ENCODE results near the gene KPNB1. TPM values are rescaled to one million over a fixed set of nuclear protein-coding genes. Genes with fewer than 3 reads are reported as not detected.

Gene KPNB1
- total RNA-seq, 1 experiment from 2014 or later = 967 TPM

DNA sequence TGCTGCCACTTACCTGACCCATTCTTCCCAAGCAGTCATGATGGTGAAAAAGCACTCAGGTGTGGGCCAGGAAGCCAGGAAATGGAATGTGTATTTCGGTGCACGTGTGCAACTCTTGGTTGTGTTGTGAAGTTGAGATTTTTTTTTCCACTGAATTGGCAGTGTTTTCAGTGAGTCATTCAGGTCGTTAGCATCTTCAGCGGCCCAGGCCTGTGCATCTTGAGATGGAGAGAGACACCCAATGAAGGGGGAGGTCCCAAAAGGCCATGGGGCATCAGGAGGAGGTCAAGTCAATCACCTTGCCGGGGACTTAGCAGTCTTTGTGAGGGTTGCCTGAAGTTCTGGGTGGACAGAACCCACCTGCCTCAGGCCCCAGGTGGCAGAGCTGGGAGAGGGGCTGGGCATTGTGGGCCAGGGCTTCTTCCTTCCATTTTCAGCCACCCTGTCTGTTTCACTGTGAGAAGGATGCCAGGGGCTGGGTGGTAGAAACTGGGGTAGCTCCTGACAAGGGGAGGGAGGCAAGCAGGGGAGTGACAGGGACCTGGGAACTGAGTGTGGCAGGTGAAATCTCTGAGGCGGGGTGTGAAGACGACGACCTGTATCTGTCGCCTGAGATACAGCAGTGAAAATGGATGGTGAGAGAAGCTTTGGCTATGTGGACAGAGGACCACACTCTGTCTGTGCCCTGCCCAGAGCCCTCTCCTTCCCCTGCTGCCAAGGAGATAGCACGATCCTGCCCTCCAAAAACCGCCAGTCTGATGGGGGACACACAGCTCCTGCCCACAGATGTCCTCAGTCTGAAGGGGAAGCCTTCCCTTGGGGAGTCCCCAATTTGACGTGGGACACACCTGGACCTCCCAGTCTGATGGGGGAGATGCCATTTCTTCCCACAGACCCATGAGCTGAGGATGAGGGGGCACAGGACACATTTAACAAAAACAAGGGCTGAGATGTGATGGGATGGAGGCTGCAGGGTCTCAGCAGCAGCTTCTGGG lies 56.1 kb downstream of the KPNB1 start:
- no peaks in the 10 kb centered on the region for H3K36me3 Mint-ChIP-seq (ENCODE audit: insufficient read depth, unreplicated experiment)
- H3K9me3 ChIP-seq = no peaks in the 10 kb centered on the region
- H3K4me3 Mint-ChIP-seq (ENCODE audit: unreplicated experiment) = no peak overlapping the region
- no TSS peak for BruUV-seq (replicated peaks)
- H3K9me3 Mint-ChIP-seq (ENCODE audit: unreplicated experiment) = no peaks in the 10 kb centered on the region
- 0 out of 2 replicates have a peak, but pooled peaks cover 1% of the 10 kb centered on the region for H3K36me3 ChIP-seq (ENCODE audit: control insufficient read depth, insufficient read depth, low read length)
- ChIA-PET POLR2A (no interaction called here), CTCF (interaction anchor here (1.3 kb wide), 1 partner anchor 9 kb away, joined by 4 read pairs; no protein-coding TSS in a partner anchor)
- no peaks in the 10 kb centered on the region for H3K4me1 ChIP-seq
- TF ChIP-seq, protein P1, sequence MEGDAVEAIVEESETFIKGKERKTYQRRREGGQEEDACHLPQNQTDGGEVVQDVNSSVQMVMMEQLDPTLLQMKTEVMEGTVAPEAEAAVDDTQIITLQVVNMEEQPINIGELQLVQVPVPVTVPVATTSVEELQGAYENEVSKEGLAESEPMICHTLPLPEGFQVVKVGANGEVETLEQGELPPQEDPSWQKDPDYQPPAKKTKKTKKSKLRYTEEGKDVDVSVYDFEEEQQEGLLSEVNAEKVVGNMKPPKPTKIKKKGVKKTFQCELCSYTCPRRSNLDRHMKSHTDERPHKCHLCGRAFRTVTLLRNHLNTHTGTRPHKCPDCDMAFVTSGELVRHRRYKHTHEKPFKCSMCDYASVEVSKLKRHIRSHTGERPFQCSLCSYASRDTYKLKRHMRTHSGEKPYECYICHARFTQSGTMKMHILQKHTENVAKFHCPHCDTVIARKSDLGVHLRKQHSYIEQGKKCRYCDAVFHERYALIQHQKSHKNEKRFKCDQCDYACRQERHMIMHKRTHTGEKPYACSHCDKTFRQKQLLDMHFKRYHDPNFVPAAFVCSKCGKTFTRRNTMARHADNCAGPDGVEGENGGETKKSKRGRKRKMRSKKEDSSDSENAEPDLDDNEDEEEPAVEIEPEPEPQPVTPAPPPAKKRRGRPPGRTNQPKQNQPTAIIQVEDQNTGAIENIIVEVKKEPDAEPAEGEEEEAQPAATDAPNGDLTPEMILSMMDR (IDR thresholded peaks at IDR 0.05; ENCODE audit: insufficient read depth in 1 of 2, low read depth in 1 of 2, low read length in 1 of 2, severe bottlenecking in 1 of 2, unreplicated experiment in 1 of 2) = no peak
- no peaks in the 10 kb centered on the region for H3K27me3 ChIP-seq (replicated peaks; ENCODE audit: control insufficient read depth, insufficient read depth, low read length)
- H3K4me1 Mint-ChIP-seq (ENCODE audit: low read depth, unreplicated experiment) = no peaks in the 10 kb centered on the region
- no peaks in the 10 kb centered on the region for H3K27me3 Mint-ChIP-seq (ENCODE audit: insufficient read depth, unreplicated experiment)
- H3K27ac Mint-ChIP-seq (ENCODE audit: unreplicated experiment) = no peak overlapping the region
- no peak overlapping the region for H3K4me3 ChIP-seq (ENCODE audit: low read depth, low read length)
- no peak for DNase-seq
- intact Hi-C loops (cut with micrococcal nuclease; ENCODE audit: unreplicated experiment) = no loop called here

DNA sequence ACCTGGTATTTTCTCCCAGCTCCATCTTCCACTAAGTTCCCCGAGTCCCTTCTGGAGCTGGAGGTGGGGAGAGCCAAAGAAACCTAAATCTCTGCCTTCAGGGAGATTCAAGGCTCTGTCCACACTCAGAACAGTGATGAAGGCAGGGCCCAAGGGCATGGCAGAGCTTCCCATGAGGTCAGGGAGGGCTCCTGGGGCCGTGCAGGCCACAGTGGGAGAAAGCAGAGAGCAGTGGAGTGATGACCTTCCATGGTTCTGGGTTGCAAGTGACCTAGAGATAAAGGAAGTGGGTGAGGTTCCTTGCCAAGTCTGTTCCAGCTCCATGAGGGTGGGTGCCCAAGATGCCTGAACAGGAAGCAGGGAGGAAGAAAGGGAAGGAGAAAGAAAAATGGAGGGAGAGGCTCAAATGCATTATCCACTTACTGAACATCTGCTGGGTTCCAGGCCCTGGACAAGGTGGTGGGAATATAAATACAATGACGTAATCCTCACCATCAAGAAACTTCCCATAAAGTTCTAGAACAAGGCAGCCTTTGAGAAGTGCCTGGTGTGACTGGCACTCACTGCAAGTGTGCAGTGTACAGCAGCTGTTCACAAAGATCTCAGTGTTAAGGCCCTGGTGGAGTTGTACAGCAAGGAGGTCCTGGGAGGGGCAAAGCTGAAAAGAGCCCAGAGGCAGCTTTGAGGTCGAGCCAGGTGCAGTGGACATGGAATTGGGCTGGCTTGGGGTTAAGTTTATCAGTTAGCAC lies 57.5 kb downstream of the KPNB1 start:
- no TSS peak for BruUV-seq (replicated peaks)

More for the DNA sequence above, 57.5 kb downstream of the KPNB1 start:
- ChIA-PET POLR2A (no interaction called here), CTCF (interaction anchor here (0.6 to 1.3 kb wide), 5 partner anchors 8 to 1523 kb away, joined by 3 read pairs; partner anchors contain the start of gene TBX21)
- Mint-ChIP-seq H3K36me3 (ENCODE audit: insufficient read depth, unreplicated experiment) (no peaks in the 10 kb centered on the region), H3K4me1 (ENCODE audit: low read depth, unreplicated experiment) (no peaks in the 10 kb centered on the region), H3K27ac (ENCODE audit: unreplicated experiment) (no peak overlapping the region), H3K4me3 (ENCODE audit: unreplicated experiment) (no peak overlapping the region), H3K27me3 (ENCODE audit: insufficient read depth, unreplicated experiment) (no peaks in the 10 kb centered on the region), H3K9me3 (ENCODE audit: unreplicated experiment) (no peaks in the 10 kb centered on the region)
- no peak for DNase-seq
- H3K36me3 ChIP-seq (ENCODE audit: control insufficient read depth, insufficient read depth, low read length) = 0 out of 2 replicates have a peak, but pooled peaks cover 1% of the 10 kb centered on the region
- no peak overlapping the region for H3K4me3 ChIP-seq (ENCODE audit: low read depth, low read length)
- intact Hi-C loops (cut with micrococcal nuclease; ENCODE audit: unreplicated experiment) = no loop called here
- H3K4me1 ChIP-seq = no peaks in the 10 kb centered on the region
- H3K27me3 ChIP-seq (replicated peaks; ENCODE audit: control insufficient read depth, insufficient read depth, low read length) = no peaks in the 10 kb centered on the region
- no peaks in the 10 kb centered on the region for H3K9me3 ChIP-seq
- TF ChIP-seq, protein P1 (IDR thresholded peaks at IDR 0.05; ENCODE audit: insufficient read depth in 1 of 2, low read depth in 1 of 2, low read length in 1 of 2, severe bottlenecking in 1 of 2, unreplicated experiment in 1 of 2) = no peak
